Endothelial cell of umbilical vein (primary cell): ENCODE measurements around the gene KIF17. TPM values are rescaled to one million over a fixed set of nuclear protein-coding genes. Genes with fewer than 3 reads are reported as not detected.

Experiments
- BruUV-seq: library from RNA; stranded (reverse); fragments of 400-500 nt; replicated peaks from 2 replicates; lab custom pipeline; 2021; lab: Mats Ljungman, UMichigan
- CTCF ChIA-PET: fragments of 300-600, 350-600 bp; sonication (Branson Sonifier 250); formaldehyde crosslinking; loops from one replicate; lab custom pipeline; 2021; ENCODE audit warnings: antibody characterized with exemption, inconsistent platforms; lab: Charles Lee
- POLR2A ChIA-PET: fragments of 300-600, 350-600 bp; sonication (Branson Sonifier 250); formaldehyde crosslinking; loops from one replicate; lab custom pipeline; 2021; ENCODE audit warnings: antibody characterized with exemption, inconsistent platforms; lab: Charles Lee
- DNase-seq: peaks from one replicate; pipeline ENCODE4 v3.0.0-alpha.2; 2011; ENCODE audit warnings: low read depth, low spot score
- FAIRE-seq: peaks from 2 replicates; lab custom pipeline; 2011; peaks lifted over from hg19 to GRCh38; lab: Jason Lieb, UNC
- H2AFZ ChIP-seq: 2 replicates; pipeline ENCODE4 v1.6.0; 2012; ENCODE audit warnings: low read depth, low read length, control low read depth, inconsistent platforms
- H3K27ac ChIP-seq: 2 replicates; pipeline ENCODE4 v1.5.1; 2011; ENCODE audit warnings: low read depth, mild to moderate bottlenecking, control low read depth, low read length, moderate library complexity; ENCODE audit not compliant: insufficient read depth
- H3K27me3 ChIP-seq, 2 experiments: 2 replicates each; pipeline versions ENCODE4 v1.6.0 to v1.6.1; 2011; ENCODE audit warnings: low read length in 2 of 2, mixed read lengths in 1 of 2; ENCODE audit not compliant: control insufficient read depth in 2 of 2, insufficient read depth in 2 of 2
- H3K36me3 ChIP-seq, 2 experiments: 2 replicates in 1 of 2; 3 replicates in 1 of 2; pipeline ENCODE4 v1.5.1; 2011; ENCODE audit warnings: low read length in 2 of 2, mild to moderate bottlenecking in 1 of 2, moderate library complexity in 1 of 2; ENCODE audit not compliant: control insufficient read depth in 2 of 2, insufficient read depth in 2 of 2; ENCODE audit errors: extremely low read depth in 1 of 2
- H3K4me1 ChIP-seq: 3 replicates; pipeline ENCODE4 v1.5.1; 2011; ENCODE audit warnings: mild to moderate bottlenecking, low read length; ENCODE audit not compliant: control insufficient read depth, insufficient read depth; ENCODE audit errors: extremely low read depth
- H3K4me2 ChIP-seq: 2 replicates; pipeline ENCODE4 v1.6.1; 2011; ENCODE audit warnings: low read length, control low read depth, mixed read lengths; ENCODE audit not compliant: insufficient read depth
- H3K4me3 ChIP-seq, 3 experiments: fragments of 200-600 bp in 1 of 3; sonication (generic), shearing (Covaris generic) in 1 of 3; replicated peaks in 1 of 3; 2 replicates each; pipeline ENCODE4 v1.5.1; 2011 to 2016; ENCODE audit warnings: control low read depth in 3 of 3, low read length in 3 of 3, mild to moderate bottlenecking in 2 of 3, inconsistent platforms in 1 of 3, low read depth in 1 of 3, moderate library complexity in 1 of 3; ENCODE audit not compliant: insufficient read depth in 1 of 3
- H3K79me2 ChIP-seq: 2 replicates; pipeline ENCODE4 v1.6.0; 2012; ENCODE audit warnings: low read length, inconsistent platforms; ENCODE audit not compliant: control insufficient read depth, insufficient read depth
- H3K9ac ChIP-seq: replicated peaks from 2 replicates; pipeline ENCODE3; 2011; ENCODE audit warnings: low read length, control low read depth; ENCODE audit not compliant: insufficient read depth; ENCODE audit errors: extremely low read depth
- H3K9me1 ChIP-seq: replicated peaks from 3 replicates; pipeline ENCODE4 v1.6.0; 2011; ENCODE audit warnings: mild to moderate bottlenecking, low read length; ENCODE audit not compliant: control insufficient read depth, insufficient read depth; ENCODE audit errors: extremely low read depth
- H3K9me3 ChIP-seq: replicated peaks from 2 replicates; pipeline ENCODE4 v1.5.1; 2012; ENCODE audit warnings: low read length, inconsistent platforms; ENCODE audit not compliant: control insufficient read depth, insufficient read depth
- H4K20me1 ChIP-seq: replicated peaks from 2 replicates; pipeline ENCODE3; 2011; ENCODE audit warnings: mild to moderate bottlenecking, low read length; ENCODE audit not compliant: control insufficient read depth, insufficient read depth; ENCODE audit errors: extremely low read depth
- EZH2 ChIP-seq: IDR thresholded peaks from 2 replicates; pipeline ENCODE4 v1.6.1; 2012; ENCODE audit warnings: borderline replicate concordance, low read depth, mild to moderate bottlenecking, moderate library complexity, low read length, inconsistent platforms; ENCODE audit not compliant: severe bottlenecking
- FOS ChIP-seq: IDR thresholded peaks from 2 replicates; pipeline ENCODE4 v1.6.1; 2011; ENCODE audit warnings: mild to moderate bottlenecking, low read length, moderate library complexity, borderline replicate concordance; ENCODE audit not compliant: insufficient read depth
- GATA2 ChIP-seq: IDR thresholded peaks from 2 replicates; pipeline ENCODE4 v1.7.0; 2011; ENCODE audit warnings: low read depth, mild to moderate bottlenecking, moderate library complexity, mixed read lengths, low read length; ENCODE audit not compliant: insufficient read length, insufficient read depth
- JUN ChIP-seq: IDR thresholded peaks from 2 replicates; pipeline ENCODE4 v1.6.1; 2011; ENCODE audit warnings: borderline replicate concordance, low read depth; ENCODE audit not compliant: insufficient read length, insufficient read depth
- MYC ChIP-seq: IDR thresholded peaks from one replicate; pipeline ENCODE4 v1.6.1; 2011; ENCODE audit warnings: mild to moderate bottlenecking, low read depth, low read length
- POLR2A ChIP-seq: IDR thresholded peaks from 2 replicates; pipeline ENCODE4 v1.6.1; 2012; ENCODE audit warnings: low read depth, mild to moderate bottlenecking, control low read depth, low read length
- POLR2AphosphoS5 ChIP-seq: IDR thresholded peaks from 2 replicates; pipeline ENCODE4 v1.6.1; 2012; ENCODE audit warnings: low read depth, mild to moderate bottlenecking, control low read depth, low read length, moderate library complexity; ENCODE audit not compliant: insufficient read depth
- dilution Hi-C: fragments of 300-500 bp; cut with MboI; formaldehyde crosslinking; loops from one replicate; pipeline ENCODE4 v1.15.0; 2019; ENCODE audit warnings: low sequenced_read_pairs; ENCODE audit not compliant: extremely low pct_ligation_motif_present
- intact Hi-C: fragments of 100-400 bp; cut with micrococcal nuclease; formaldehyde crosslinking; loops from one replicate; pipeline ENCODE4 v1.10.0; 2022
- polyA plus RNA-seq, 4 experiments: library from polyadenylated mRNA; depleted of rRNA in 3 of 4; stranded (reverse) in 3 of 4; unstranded in 1 of 4; fragments of >200 nt; gene quantifications; 2 replicates each; pipeline versions ENCODE4 v1.2.1 to v1.2.3, GENCODE V29; 2011 to 2012; ENCODE audit warnings: missing spikeins in 1 of 4
- total RNA-seq: library from RNA; stranded (reverse); gene quantifications from 2 replicates; pipeline ENCODE4 v1.2.3, GENCODE V29; 2021
- TF ChIP-seq, protein P1 (sequence below), 2 donors: IDR thresholded peaks; 1 replicate in 1 of 2; 2 replicates in 1 of 2; pipeline ENCODE4 v1.5.1; 2011; ENCODE audit warnings: low read length in 2 of 2, mild to moderate bottlenecking in 2 of 2, moderate library complexity in 2 of 2, control low read depth in 1 of 2, inconsistent platforms in 1 of 2, low read depth in 1 of 2; ENCODE audit not compliant: insufficient read depth in 1 of 2; ENCODE audit errors: extremely low read depth in 1 of 2
- TF ChIP-seq, protein P2 (sequence below): IDR thresholded peaks from 2 replicates; pipeline ENCODE4 v1.6.1; 2011; ENCODE audit not compliant: insufficient read depth, insufficient read length

Gene KIF17
- total and polyA plus RNA-seq, 2 donors (not counting 3 experiments of a cell fraction or from before 2014, with no cell fraction given): 1.1 to 1.5 TPM

DNA sequence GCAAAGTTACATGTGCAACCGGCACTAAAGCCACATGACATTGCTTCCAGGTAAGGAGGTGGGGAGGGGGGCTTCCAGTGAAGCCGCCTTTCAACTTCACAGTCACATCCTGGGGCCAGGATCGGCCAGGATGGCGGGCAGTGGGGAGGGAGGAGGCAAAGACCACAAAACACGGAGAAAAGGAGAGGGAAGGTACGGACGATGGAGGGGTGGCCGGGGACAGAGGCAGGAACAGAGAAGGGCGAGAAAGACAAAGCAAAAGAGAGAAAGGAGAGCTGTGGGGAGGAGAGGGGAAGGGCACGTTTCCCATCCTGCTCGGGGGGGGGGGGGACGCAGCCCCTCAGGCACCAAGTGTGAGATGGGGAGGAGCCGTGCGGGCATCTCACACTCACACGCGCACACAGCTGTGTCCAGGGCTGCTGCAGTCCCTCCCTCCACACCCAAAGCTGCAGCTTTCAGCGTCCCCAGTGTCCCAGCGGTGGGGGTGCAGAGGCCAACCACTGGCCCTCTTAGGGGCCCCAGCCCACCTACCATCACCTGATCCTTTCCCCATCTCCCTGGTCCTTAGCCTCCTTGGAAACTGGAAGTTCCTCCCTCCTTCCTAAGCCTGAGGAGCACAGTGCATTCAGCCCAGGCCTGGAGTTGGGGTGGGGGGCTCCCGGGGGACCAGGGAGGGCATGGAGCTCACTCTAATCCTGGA, 12.3 kb upstream of the KIF17 start:
- TF ChIP-seq, protein P1, sequence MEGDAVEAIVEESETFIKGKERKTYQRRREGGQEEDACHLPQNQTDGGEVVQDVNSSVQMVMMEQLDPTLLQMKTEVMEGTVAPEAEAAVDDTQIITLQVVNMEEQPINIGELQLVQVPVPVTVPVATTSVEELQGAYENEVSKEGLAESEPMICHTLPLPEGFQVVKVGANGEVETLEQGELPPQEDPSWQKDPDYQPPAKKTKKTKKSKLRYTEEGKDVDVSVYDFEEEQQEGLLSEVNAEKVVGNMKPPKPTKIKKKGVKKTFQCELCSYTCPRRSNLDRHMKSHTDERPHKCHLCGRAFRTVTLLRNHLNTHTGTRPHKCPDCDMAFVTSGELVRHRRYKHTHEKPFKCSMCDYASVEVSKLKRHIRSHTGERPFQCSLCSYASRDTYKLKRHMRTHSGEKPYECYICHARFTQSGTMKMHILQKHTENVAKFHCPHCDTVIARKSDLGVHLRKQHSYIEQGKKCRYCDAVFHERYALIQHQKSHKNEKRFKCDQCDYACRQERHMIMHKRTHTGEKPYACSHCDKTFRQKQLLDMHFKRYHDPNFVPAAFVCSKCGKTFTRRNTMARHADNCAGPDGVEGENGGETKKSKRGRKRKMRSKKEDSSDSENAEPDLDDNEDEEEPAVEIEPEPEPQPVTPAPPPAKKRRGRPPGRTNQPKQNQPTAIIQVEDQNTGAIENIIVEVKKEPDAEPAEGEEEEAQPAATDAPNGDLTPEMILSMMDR (IDR thresholded peaks at IDR 0.05; ENCODE audit: extremely low read depth in 1 of 2, insufficient read depth in 1 of 2, low read depth in 1 of 2, low read length in 2 of 2): no peak
- no peak for TF ChIP-seq POLR2A
- no peak for TF ChIP-seq EZH2
- no peak for TF ChIP-seq MYC
- TF ChIP-seq POLR2AphosphoS5: no peak
- no peak for TF ChIP-seq JUN
- no peak for TF ChIP-seq FOS
- no peak for TF ChIP-seq GATA2
- TF ChIP-seq, protein P2, sequence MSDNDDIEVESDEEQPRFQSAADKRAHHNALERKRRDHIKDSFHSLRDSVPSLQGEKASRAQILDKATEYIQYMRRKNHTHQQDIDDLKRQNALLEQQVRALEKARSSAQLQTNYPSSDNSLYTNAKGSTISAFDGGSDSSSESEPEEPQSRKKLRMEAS: no peak
- H3K4me3 ChIP-seq: no peak overlapping the region
- POLR2A ChIA-PET: no interaction called here
- FAIRE-seq (no peak), DNase-seq (no peak)
- H3K9me1 ChIP-seq: no peaks in the 10 kb centered on the region
- CTCF ChIA-PET: interaction anchor here (1.4 kb wide), 1 partner anchor 33 kb away, joined by 6 read pairs; no protein-coding TSS in a partner anchor
- dilution Hi-C loops: no loop called here
- H3K79me2 ChIP-seq: no peaks in the 10 kb centered on the region
- no peaks in the 10 kb centered on the region for H3K36me3 ChIP-seq
- no peak overlapping the region for H2AFZ ChIP-seq
- no peaks in the 10 kb centered on the region for H4K20me1 ChIP-seq
- H3K27ac ChIP-seq: no peak overlapping the region
- peaks cover 14% of the 10 kb centered on the region for H3K4me1 ChIP-seq
- no peak overlapping the region for H3K9ac ChIP-seq
- H3K4me2 ChIP-seq: no peak overlapping the region
- no TSS peak for BruUV-seq
- peaks cover 7 to 16% of the 10 kb centered on the region in 2 experiments for H3K27me3 ChIP-seq
- H3K9me3 ChIP-seq: no peaks in the 10 kb centered on the region
- intact Hi-C loops: no loop called here
